ENCODE data around the gene LLGL2.

DNA sequence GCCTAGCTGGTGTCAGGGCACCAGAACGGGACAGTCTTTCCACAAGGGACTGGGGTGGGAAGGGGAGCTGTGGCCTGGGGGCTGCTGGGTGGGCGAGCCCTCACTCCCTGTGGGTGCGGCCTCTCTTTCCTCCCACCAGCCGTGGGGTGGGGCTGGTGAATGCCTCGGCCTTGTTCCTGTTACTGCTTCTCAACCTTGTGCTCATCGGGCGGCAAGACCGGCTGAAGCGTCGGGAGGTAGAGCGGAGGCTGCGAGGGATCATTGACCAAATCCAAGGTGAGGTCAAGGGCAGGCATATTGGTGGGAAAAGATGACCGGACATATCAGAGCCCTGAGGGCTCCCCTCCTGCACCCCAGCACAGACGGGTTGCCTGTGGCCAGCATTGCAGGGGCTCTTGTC, 39.3 kb upstream of the LLGL2 start:
- TF ChIP-seq, protein P1, sequence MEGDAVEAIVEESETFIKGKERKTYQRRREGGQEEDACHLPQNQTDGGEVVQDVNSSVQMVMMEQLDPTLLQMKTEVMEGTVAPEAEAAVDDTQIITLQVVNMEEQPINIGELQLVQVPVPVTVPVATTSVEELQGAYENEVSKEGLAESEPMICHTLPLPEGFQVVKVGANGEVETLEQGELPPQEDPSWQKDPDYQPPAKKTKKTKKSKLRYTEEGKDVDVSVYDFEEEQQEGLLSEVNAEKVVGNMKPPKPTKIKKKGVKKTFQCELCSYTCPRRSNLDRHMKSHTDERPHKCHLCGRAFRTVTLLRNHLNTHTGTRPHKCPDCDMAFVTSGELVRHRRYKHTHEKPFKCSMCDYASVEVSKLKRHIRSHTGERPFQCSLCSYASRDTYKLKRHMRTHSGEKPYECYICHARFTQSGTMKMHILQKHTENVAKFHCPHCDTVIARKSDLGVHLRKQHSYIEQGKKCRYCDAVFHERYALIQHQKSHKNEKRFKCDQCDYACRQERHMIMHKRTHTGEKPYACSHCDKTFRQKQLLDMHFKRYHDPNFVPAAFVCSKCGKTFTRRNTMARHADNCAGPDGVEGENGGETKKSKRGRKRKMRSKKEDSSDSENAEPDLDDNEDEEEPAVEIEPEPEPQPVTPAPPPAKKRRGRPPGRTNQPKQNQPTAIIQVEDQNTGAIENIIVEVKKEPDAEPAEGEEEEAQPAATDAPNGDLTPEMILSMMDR (conservative IDR thresholded peaks at IDR 0.05 in 1 of 2, IDR thresholded peaks at IDR 0.05 in 1 of 2; ENCODE audit: extremely low read depth in 1 of 2, insufficient read depth in 1 of 2, low read depth in 1 of 2, low read length in 2 of 2) = no peak
- no peak for TF ChIP-seq EZH2 (IDR thresholded peaks at IDR 0.05; ENCODE audit: borderline replicate concordance, low read length)
